Progenitor cell of endocrine pancreas (in vitro differentiated cells): ENCODE data around the gene AANAT. TPM values are rescaled to one million over a fixed set of nuclear protein-coding genes. Genes with fewer than 3 reads are reported as not detected.

Experiments
- DNase-seq: peaks from one replicate; pipeline ENCODE4 v3.0.0; 2021; ENCODE audit warnings: low spot score; ENCODE audit not compliant: unreplicated experiment
- H3K27ac Mint-ChIP-seq: 2 replicates; pipeline ENCODE4 v1.8.0; 2021; ENCODE audit warnings: mild to moderate bottlenecking, moderate library complexity, mixed read lengths
- H3K27me3 Mint-ChIP-seq: 2 replicates; pipeline ENCODE4 v1.8.0; 2021; ENCODE audit warnings: mixed read lengths
- H3K36me3 Mint-ChIP-seq: 2 replicates; pipeline ENCODE4 v1.8.0; 2022; ENCODE audit warnings: mixed read lengths; ENCODE audit not compliant: insufficient read depth
- H3K4me1 Mint-ChIP-seq: 2 replicates; pipeline ENCODE4 v1.8.0; 2021; ENCODE audit warnings: low read depth, mixed read lengths
- H3K4me3 Mint-ChIP-seq: 2 replicates; pipeline ENCODE4 v1.8.0; 2021; ENCODE audit warnings: low read depth, mild to moderate bottlenecking, moderate library complexity, mixed read lengths
- H3K9me3 Mint-ChIP-seq: 2 replicates; pipeline ENCODE4 v1.8.0; 2021; ENCODE audit warnings: low read depth, mixed read lengths
- total RNA-seq: library from RNA; stranded (reverse); gene quantifications from 2 replicates; pipeline ENCODE4 v1.2.1, GENCODE V29; 2021
- TF ChIP-seq, protein P1 (sequence below): fragments of 200-600 bp; sonication (generic); IDR thresholded peaks from one replicate; pipeline ENCODE4 v1.5.0; 2021; ENCODE audit warnings: antibody characterized with exemption, mild to moderate bottlenecking; ENCODE audit not compliant: unreplicated experiment

Gene AANAT
- total RNA-seq, 1 donor from 2014 or later = not detected

DNA sequence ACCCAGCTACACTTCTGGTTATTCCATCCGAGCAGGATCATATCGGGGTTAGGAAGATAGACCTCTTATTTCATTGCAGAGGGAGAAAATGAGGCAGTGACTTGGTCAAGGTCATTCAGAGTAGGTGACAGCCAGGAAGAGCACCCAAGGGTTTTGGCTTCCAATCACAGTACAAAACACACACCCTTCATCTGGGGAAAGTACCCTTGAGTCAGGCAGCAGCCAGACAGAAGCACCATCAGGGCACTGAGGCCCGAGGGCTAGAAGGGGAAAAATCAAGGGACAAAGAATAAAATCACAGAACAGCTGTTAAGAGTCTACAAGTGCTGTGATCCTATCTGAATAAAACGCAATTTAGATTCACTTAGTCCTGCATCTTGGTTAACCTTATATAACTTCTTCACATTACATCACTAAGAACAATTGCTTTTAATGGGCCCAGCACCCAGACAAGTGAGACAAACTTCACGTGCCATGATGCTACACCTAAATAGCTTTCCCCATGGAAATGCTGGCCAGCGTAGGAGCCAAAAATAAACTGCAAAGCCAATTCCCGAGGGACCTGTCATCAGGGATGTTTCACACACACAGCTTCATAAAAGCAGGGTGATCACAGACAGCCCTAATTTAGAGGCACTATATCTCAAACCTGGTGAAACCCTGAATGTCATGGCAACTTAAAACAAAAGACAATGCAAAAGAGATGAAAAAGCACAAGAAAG is 19.3 kb upstream of the AANAT start:
- H3K9me3 Mint-ChIP-seq = no peaks in the 10 kb centered on the region
- no peaks in the 10 kb centered on the region for H3K27me3 Mint-ChIP-seq
- peak overlapping the region; percentile 49 for H3K27ac Mint-ChIP-seq
- no peak for DNase-seq
- peaks cover 21% of the 10 kb centered on the region for H3K4me1 Mint-ChIP-seq
- H3K4me3 Mint-ChIP-seq = no peak overlapping the region
- TF ChIP-seq, protein P1, sequence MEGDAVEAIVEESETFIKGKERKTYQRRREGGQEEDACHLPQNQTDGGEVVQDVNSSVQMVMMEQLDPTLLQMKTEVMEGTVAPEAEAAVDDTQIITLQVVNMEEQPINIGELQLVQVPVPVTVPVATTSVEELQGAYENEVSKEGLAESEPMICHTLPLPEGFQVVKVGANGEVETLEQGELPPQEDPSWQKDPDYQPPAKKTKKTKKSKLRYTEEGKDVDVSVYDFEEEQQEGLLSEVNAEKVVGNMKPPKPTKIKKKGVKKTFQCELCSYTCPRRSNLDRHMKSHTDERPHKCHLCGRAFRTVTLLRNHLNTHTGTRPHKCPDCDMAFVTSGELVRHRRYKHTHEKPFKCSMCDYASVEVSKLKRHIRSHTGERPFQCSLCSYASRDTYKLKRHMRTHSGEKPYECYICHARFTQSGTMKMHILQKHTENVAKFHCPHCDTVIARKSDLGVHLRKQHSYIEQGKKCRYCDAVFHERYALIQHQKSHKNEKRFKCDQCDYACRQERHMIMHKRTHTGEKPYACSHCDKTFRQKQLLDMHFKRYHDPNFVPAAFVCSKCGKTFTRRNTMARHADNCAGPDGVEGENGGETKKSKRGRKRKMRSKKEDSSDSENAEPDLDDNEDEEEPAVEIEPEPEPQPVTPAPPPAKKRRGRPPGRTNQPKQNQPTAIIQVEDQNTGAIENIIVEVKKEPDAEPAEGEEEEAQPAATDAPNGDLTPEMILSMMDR = no peak
- no peaks in the 10 kb centered on the region for H3K36me3 Mint-ChIP-seq

DNA sequence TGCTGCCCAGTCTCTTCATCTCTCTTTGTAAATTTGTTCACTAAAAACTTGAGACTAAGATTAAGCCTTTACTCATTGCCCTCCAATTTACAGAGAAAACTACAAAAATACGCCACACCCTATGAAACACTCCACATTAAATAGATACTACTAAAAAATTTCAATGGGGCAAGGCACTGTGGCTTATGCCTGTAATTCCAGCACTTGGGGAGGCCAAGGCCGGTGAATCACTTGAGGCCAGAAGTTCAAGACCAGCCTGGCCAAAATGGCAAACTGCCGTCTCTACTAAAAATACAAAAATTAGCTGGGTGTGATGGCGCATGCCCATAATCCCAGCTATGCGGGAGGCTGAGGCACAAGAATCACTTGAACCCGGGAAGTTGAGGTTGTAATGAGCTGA is 18.3 kb upstream of the AANAT start:
- Mint-ChIP-seq H3K4me3 (no peak overlapping the region), H3K27ac (no peak overlapping the region), H3K27me3 (no peaks in the 10 kb centered on the region), H3K4me1 (peaks cover 21% of the 10 kb centered on the region), H3K9me3 (no peaks in the 10 kb centered on the region), H3K36me3 (no peaks in the 10 kb centered on the region)
- TF ChIP-seq, protein P1 = no peak
- DNase-seq = no peak

DNA sequence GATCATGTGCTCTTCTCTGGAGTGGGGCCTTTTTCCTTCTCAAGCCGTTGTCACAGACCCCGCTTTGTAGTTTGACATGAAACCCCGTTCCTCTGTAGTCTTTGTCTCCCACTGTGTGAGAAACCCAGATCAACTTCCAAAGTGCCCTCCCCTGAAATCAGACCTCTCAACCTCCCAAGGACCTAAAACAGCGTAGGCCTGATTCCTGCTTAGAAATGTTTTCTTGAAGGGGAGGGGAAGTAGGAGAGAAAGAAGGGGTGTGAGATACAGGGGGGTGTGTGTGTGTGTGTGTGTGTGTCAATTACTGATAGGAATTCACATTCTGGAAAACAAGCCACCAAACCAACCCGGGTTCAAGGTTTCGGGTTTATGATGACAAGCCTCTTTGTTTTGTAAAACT is 15.9 kb upstream of the AANAT start:
- no peaks in the 10 kb centered on the region for H3K9me3 Mint-ChIP-seq
- H3K4me1 Mint-ChIP-seq = peaks cover 10% of the 10 kb centered on the region
- H3K27ac Mint-ChIP-seq = no peak overlapping the region
- TF ChIP-seq, protein P1 = no peak
- no peaks in the 10 kb centered on the region for H3K36me3 Mint-ChIP-seq
- DNase-seq = no peak
- no peaks in the 10 kb centered on the region for H3K27me3 Mint-ChIP-seq
- H3K4me3 Mint-ChIP-seq = peak overlapping the region; percentile 84

DNA sequence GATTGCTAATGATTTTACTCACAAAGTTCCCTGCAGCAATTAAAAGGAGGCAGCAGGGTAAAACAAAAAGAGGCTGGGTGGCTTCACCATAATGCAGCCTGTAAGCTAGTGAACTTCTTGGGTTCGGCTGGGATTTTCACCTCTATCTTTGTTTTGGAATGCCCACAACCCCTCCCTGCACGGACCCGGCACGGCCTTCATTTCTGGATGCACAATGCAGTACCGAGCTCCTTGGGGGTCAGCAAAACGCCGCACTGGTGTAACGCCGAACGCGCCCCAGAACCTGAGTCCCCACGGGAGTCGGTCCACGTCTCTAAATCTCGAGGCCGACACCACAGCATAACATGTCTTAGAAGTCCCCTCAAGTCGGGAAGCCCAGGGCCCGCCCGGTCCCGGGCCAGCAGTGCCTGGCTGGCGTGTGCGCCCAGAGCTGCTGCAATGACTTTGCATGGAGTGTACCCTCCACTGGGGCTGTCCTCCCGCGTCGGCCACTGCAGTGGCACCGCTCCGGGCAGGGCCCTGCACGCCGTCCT is 15.2 kb upstream of the AANAT start:
- TF ChIP-seq, protein P1 = no peak
- peaks cover 6% of the 10 kb centered on the region for H3K4me1 Mint-ChIP-seq
- no peaks in the 10 kb centered on the region for H3K9me3 Mint-ChIP-seq
- H3K36me3 Mint-ChIP-seq = no peaks in the 10 kb centered on the region
- H3K4me3 Mint-ChIP-seq = peak overlapping the region; percentile 84
- no peaks in the 10 kb centered on the region for H3K27me3 Mint-ChIP-seq
- peak overlapping the region; percentile 33 for H3K27ac Mint-ChIP-seq
- DNase-seq = no peak

DNA sequence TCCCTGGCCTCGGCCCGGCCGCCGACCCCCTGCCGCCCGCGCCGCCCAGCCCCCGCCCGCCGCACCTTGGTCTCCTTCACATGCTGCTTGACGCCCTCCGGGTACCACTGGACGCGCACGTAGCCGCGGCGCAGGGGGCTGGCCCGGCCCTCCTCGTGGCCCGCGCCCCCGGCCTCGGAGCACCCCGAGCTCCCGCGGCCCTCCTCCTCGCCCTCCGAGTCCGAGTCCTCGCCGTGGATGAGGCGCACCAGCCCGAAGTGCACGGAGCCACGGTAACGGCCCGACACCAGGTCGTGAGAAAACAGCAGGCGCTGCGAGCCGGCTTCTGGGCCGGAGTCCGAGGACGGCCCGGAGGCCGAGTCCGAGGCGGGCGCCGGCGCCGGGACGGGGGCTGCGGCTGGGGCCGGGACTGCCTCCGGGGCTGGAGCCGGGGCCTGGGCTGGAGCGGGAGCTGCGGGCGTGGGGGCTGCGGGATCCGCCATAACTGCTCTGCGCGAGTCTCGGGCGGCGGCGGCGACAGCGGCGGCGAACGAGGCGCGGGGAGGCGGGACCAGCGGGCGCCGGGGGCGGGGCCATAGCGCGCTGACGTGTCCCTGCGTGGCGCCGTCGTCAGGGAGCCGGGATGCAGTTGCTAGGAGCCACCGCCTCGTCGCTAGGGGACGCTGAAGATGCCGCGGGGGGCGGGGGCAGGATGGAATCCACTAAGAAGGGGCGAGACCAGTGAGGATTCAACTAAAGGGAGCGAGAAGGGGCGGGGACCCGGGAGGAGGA is 14.6 kb upstream of the AANAT start, which contains the start of gene UBE2O:
Gene UBE2O, minus strand, starts transcription at position 493 of the 771 bp plus-strand sequence. Its CDS starts 11 bp downstream, at position 482.
- no peaks in the 10 kb centered on the region for H3K9me3 Mint-ChIP-seq
- no peaks in the 10 kb centered on the region for H3K27me3 Mint-ChIP-seq
- peak within 1 kb of the TSS; percentile 84 for H3K4me3 Mint-ChIP-seq
- DNase-seq = peak; percentile 83
- peaks cover 4% of the 10 kb centered on the region for H3K4me1 Mint-ChIP-seq
- peak within 1 kb of the TSS; percentile 75 for H3K27ac Mint-ChIP-seq
- TF ChIP-seq, protein P1 = peak; percentile 39
- H3K36me3 Mint-ChIP-seq = no peaks in the 10 kb centered on the region
